Endothelial cell of umbilical vein (primary cell): ENCODE results near the gene KIF26B. TPM values are rescaled to one million over a fixed set of nuclear protein-coding genes. Genes with fewer than 3 reads are reported as not detected.

ENCODE experiments used
- BruUV-seq: library from RNA; stranded (reverse); fragments of 400-500 nt; replicated peaks from 2 replicates; lab custom pipeline; 2021; lab: Mats Ljungman, UMichigan
- CTCF ChIA-PET: fragments of 300-600, 350-600 bp; sonication (Branson Sonifier 250); formaldehyde crosslinking; loops from one replicate; lab custom pipeline; 2021; ENCODE audit warnings: antibody characterized with exemption, inconsistent platforms; lab: Charles Lee
- POLR2A ChIA-PET: fragments of 300-600, 350-600 bp; sonication (Branson Sonifier 250); formaldehyde crosslinking; loops from one replicate; lab custom pipeline; 2021; ENCODE audit warnings: antibody characterized with exemption, inconsistent platforms; lab: Charles Lee
- DNase-seq: peaks from one replicate; pipeline ENCODE4 v3.0.0-alpha.2; 2011; ENCODE audit warnings: low read depth, low spot score
- FAIRE-seq: peaks from 2 replicates; lab custom pipeline; 2011; peaks lifted over from hg19 to GRCh38; lab: Jason Lieb, UNC
- H2AFZ ChIP-seq: 2 replicates; pipeline ENCODE4 v1.6.0; 2012; ENCODE audit warnings: low read depth, low read length, control low read depth, inconsistent platforms
- H3K27ac ChIP-seq: 2 replicates; pipeline ENCODE4 v1.5.1; 2011; ENCODE audit warnings: low read depth, mild to moderate bottlenecking, control low read depth, low read length, moderate library complexity; ENCODE audit not compliant: insufficient read depth
- H3K27me3 ChIP-seq, 2 experiments: 2 replicates each; pipeline versions ENCODE4 v1.6.0 to v1.6.1; 2011; ENCODE audit warnings: low read length in 2 of 2, mixed read lengths in 1 of 2; ENCODE audit not compliant: control insufficient read depth in 2 of 2, insufficient read depth in 2 of 2
- H3K36me3 ChIP-seq, 2 experiments: 2 replicates in 1 of 2; 3 replicates in 1 of 2; pipeline ENCODE4 v1.5.1; 2011; ENCODE audit warnings: low read length in 2 of 2, mild to moderate bottlenecking in 1 of 2, moderate library complexity in 1 of 2; ENCODE audit not compliant: control insufficient read depth in 2 of 2, insufficient read depth in 2 of 2; ENCODE audit errors: extremely low read depth in 1 of 2
- H3K4me1 ChIP-seq: 3 replicates; pipeline ENCODE4 v1.5.1; 2011; ENCODE audit warnings: mild to moderate bottlenecking, low read length; ENCODE audit not compliant: control insufficient read depth, insufficient read depth; ENCODE audit errors: extremely low read depth
- H3K4me2 ChIP-seq: 2 replicates; pipeline ENCODE4 v1.6.1; 2011; ENCODE audit warnings: low read length, control low read depth, mixed read lengths; ENCODE audit not compliant: insufficient read depth
- H3K4me3 ChIP-seq, 3 experiments: fragments of 200-600 bp in 1 of 3; sonication (generic), shearing (Covaris generic) in 1 of 3; replicated peaks in 1 of 3; 2 replicates each; pipeline ENCODE4 v1.5.1; 2011 to 2016; ENCODE audit warnings: control low read depth in 3 of 3, low read length in 3 of 3, mild to moderate bottlenecking in 2 of 3, inconsistent platforms in 1 of 3, low read depth in 1 of 3, moderate library complexity in 1 of 3; ENCODE audit not compliant: insufficient read depth in 1 of 3
- H3K79me2 ChIP-seq: 2 replicates; pipeline ENCODE4 v1.6.0; 2012; ENCODE audit warnings: low read length, inconsistent platforms; ENCODE audit not compliant: control insufficient read depth, insufficient read depth
- H3K9ac ChIP-seq: replicated peaks from 2 replicates; pipeline ENCODE3; 2011; ENCODE audit warnings: low read length, control low read depth; ENCODE audit not compliant: insufficient read depth; ENCODE audit errors: extremely low read depth
- H3K9me1 ChIP-seq: replicated peaks from 3 replicates; pipeline ENCODE4 v1.6.0; 2011; ENCODE audit warnings: mild to moderate bottlenecking, low read length; ENCODE audit not compliant: control insufficient read depth, insufficient read depth; ENCODE audit errors: extremely low read depth
- H3K9me3 ChIP-seq: replicated peaks from 2 replicates; pipeline ENCODE4 v1.5.1; 2012; ENCODE audit warnings: low read length, inconsistent platforms; ENCODE audit not compliant: control insufficient read depth, insufficient read depth
- H4K20me1 ChIP-seq: replicated peaks from 2 replicates; pipeline ENCODE3; 2011; ENCODE audit warnings: mild to moderate bottlenecking, low read length; ENCODE audit not compliant: control insufficient read depth, insufficient read depth; ENCODE audit errors: extremely low read depth
- EZH2 ChIP-seq: IDR thresholded peaks from 2 replicates; pipeline ENCODE4 v1.6.1; 2012; ENCODE audit warnings: borderline replicate concordance, low read depth, mild to moderate bottlenecking, moderate library complexity, low read length, inconsistent platforms; ENCODE audit not compliant: severe bottlenecking
- FOS ChIP-seq: IDR thresholded peaks from 2 replicates; pipeline ENCODE4 v1.6.1; 2011; ENCODE audit warnings: mild to moderate bottlenecking, low read length, moderate library complexity, borderline replicate concordance; ENCODE audit not compliant: insufficient read depth
- GATA2 ChIP-seq: IDR thresholded peaks from 2 replicates; pipeline ENCODE4 v1.7.0; 2011; ENCODE audit warnings: low read depth, mild to moderate bottlenecking, moderate library complexity, mixed read lengths, low read length; ENCODE audit not compliant: insufficient read length, insufficient read depth
- JUN ChIP-seq: IDR thresholded peaks from 2 replicates; pipeline ENCODE4 v1.6.1; 2011; ENCODE audit warnings: borderline replicate concordance, low read depth; ENCODE audit not compliant: insufficient read length, insufficient read depth
- MAX ChIP-seq: IDR thresholded peaks from 2 replicates; pipeline ENCODE4 v1.6.1; 2011; ENCODE audit not compliant: insufficient read depth, insufficient read length
- MYC ChIP-seq: IDR thresholded peaks from one replicate; pipeline ENCODE4 v1.6.1; 2011; ENCODE audit warnings: mild to moderate bottlenecking, low read depth, low read length
- POLR2A ChIP-seq: IDR thresholded peaks from 2 replicates; pipeline ENCODE4 v1.6.1; 2012; ENCODE audit warnings: low read depth, mild to moderate bottlenecking, control low read depth, low read length
- POLR2AphosphoS5 ChIP-seq: IDR thresholded peaks from 2 replicates; pipeline ENCODE4 v1.6.1; 2012; ENCODE audit warnings: low read depth, mild to moderate bottlenecking, control low read depth, low read length, moderate library complexity; ENCODE audit not compliant: insufficient read depth
- dilution Hi-C: fragments of 300-500 bp; cut with MboI; formaldehyde crosslinking; loops from one replicate; pipeline ENCODE4 v1.15.0; 2019; ENCODE audit warnings: low sequenced_read_pairs; ENCODE audit not compliant: extremely low pct_ligation_motif_present
- intact Hi-C: fragments of 100-400 bp; cut with micrococcal nuclease; formaldehyde crosslinking; loops from one replicate; pipeline ENCODE4 v1.10.0; 2022
- polyA plus RNA-seq, 4 experiments: library from polyadenylated mRNA; depleted of rRNA in 3 of 4; stranded (reverse) in 3 of 4; unstranded in 1 of 4; fragments of >200 nt; gene quantifications; 2 replicates each; pipeline versions ENCODE4 v1.2.1 to v1.2.3, GENCODE V29; 2011 to 2012; ENCODE audit warnings: missing spikeins in 1 of 4
- total RNA-seq: library from RNA; stranded (reverse); gene quantifications from 2 replicates; pipeline ENCODE4 v1.2.3, GENCODE V29; 2021
- TF ChIP-seq, protein P1 (sequence below), 2 donors: IDR thresholded peaks; 1 replicate in 1 of 2; 2 replicates in 1 of 2; pipeline ENCODE4 v1.5.1; 2011; ENCODE audit warnings: low read length in 2 of 2, mild to moderate bottlenecking in 2 of 2, moderate library complexity in 2 of 2, control low read depth in 1 of 2, inconsistent platforms in 1 of 2, low read depth in 1 of 2; ENCODE audit not compliant: insufficient read depth in 1 of 2; ENCODE audit errors: extremely low read depth in 1 of 2

The KIF26B gene
- total and polyA plus RNA-seq, 2 donors (not counting 3 experiments of a cell fraction or from before 2014, with no cell fraction given): 0.04 to 0.49 TPM

DNA sequence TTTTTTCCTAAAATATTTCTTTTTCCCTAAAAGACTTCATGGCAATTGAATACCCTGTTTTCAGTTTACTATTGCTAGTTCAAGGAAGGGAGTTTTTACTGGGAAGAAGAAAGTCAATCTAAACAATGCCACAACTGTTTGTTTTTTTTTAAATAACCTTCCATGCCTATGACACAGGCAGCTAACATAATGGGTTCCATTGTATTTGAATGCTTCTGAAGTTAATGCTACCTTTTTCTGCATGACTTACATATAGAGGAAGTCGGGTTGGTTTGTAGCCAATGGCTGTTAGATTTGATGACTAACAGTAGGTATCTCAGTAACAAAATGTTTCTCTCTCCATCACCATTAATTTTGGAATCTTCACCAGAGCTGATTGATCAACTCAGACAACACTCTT is 134.0 kb downstream of the KIF26B start:
- Histone ChIP-seq H3K9me3 (no peaks in the 10 kb centered on the region), H3K27ac (no peak overlapping the region), H3K36me3 (no peaks in the 10 kb centered on the region), H2AFZ (no peak overlapping the region), H3K9me1 (no peaks in the 10 kb centered on the region), H4K20me1 (no peaks in the 10 kb centered on the region), H3K9ac (no peak overlapping the region), H3K27me3 (no peaks in the 10 kb centered on the region), H3K4me2 (no peak overlapping the region), H3K4me3 (no peak overlapping the region), H3K4me1 (no peaks in the 10 kb centered on the region), H3K79me2 (no peaks in the 10 kb centered on the region)
- no peak for DNase-seq
- no TSS peak for BruUV-seq
- dilution Hi-C loops: no loop called here
- CTCF ChIA-PET: no interaction called here
- no peak for TF ChIP-seq MYC
- TF ChIP-seq GATA2: no peak
- TF ChIP-seq MAX: no peak
- TF ChIP-seq JUN: no peak
- TF ChIP-seq POLR2AphosphoS5: no peak
- TF ChIP-seq, protein P1, sequence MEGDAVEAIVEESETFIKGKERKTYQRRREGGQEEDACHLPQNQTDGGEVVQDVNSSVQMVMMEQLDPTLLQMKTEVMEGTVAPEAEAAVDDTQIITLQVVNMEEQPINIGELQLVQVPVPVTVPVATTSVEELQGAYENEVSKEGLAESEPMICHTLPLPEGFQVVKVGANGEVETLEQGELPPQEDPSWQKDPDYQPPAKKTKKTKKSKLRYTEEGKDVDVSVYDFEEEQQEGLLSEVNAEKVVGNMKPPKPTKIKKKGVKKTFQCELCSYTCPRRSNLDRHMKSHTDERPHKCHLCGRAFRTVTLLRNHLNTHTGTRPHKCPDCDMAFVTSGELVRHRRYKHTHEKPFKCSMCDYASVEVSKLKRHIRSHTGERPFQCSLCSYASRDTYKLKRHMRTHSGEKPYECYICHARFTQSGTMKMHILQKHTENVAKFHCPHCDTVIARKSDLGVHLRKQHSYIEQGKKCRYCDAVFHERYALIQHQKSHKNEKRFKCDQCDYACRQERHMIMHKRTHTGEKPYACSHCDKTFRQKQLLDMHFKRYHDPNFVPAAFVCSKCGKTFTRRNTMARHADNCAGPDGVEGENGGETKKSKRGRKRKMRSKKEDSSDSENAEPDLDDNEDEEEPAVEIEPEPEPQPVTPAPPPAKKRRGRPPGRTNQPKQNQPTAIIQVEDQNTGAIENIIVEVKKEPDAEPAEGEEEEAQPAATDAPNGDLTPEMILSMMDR (IDR thresholded peaks at IDR 0.05; ENCODE audit: extremely low read depth in 1 of 2, insufficient read depth in 1 of 2, low read depth in 1 of 2, low read length in 2 of 2): no peak
- TF ChIP-seq FOS: no peak
- TF ChIP-seq POLR2A: no peak
- no peak for TF ChIP-seq EZH2
- FAIRE-seq: no peak
- intact Hi-C loops: no loop called here
- POLR2A ChIA-PET: no interaction called here
